AG09319 (cell line): ENCODE results near the gene DISP3.

Source experiments
- DNase-seq: peaks from one replicate; pipeline ENCODE4 v3.0.0-alpha.2; 2010; ENCODE audit warnings: low read depth; ENCODE audit errors: extremely low read depth
- CTCF ChIP-seq: IDR thresholded peaks from 2 replicates; pipeline ENCODE4 v1.5.1; 2011; ENCODE audit warnings: low read depth, mild to moderate bottlenecking, inconsistent platforms, low read length, moderate library complexity

Gene DISP3

GRCh38 chr1:11504599-11504998 lies 25.6 kb downstream of the DISP3 start:
- TF ChIP-seq CTCF, result no peak
- DNase-seq, result no peak

- TF ChIP-seq CTCF, result no peak
- DNase-seq, result no peak
Observed at GRCh38 chr1:11505591-11506538, 26.9 kb downstream of the DISP3 start.

- TF ChIP-seq CTCF, result no peak
- no peak for DNase-seq
Observed at GRCh38 chr1:11507309-11507708, 28.4 kb downstream of the DISP3 start.

GRCh38 chr1:11513681-11514080 lies 34.7 kb downstream of the DISP3 start:
- DNase-seq, result no peak
- TF ChIP-seq CTCF, result no peak

- TF ChIP-seq CTCF, result no peak
- no peak for DNase-seq
Observed at GRCh38 chr1:11514366-11514765, 35.4 kb downstream of the DISP3 start.

GRCh38 chr1:11515368-11516300 lies 36.7 kb downstream of the DISP3 start:
- TF ChIP-seq CTCF, result no peak
- no peak for DNase-seq
